ENCODE results near the gene APEH. TPM values are rescaled to one million over a fixed set of nuclear protein-coding genes. Genes with fewer than 3 reads are reported as not detected.

The APEH gene
- total and polyA plus RNA-seq, 4 donors: 65.1 to 94.1 (median 87.5) TPM

DNA sequence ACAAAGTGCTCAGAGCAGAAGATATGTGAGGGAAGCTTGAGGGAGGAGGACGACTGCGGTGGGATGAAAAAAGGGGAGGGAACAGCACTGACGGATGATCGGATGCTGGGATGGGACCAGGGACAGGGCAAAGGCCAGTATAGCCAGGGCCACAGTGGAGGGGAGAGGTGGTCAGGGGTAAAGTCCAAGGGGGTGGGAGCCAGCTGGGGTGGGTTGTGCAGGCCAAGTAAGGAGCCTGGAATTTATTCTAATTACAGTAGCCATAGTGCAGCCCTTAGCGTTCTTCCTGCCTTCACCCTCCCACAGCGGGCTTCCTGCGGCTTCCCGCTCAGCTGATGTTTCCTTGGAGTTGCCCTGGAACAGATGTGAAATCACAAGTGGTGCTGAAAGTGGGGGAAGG is 7.6 kb upstream of the APEH start:
- no peak overlapping the region for H3K9ac ChIP-seq (ENCODE audit: low read depth in 1 of 2, low read length in 2 of 2)

More for the DNA sequence above, 7.6 kb upstream of the APEH start:
- Histone ChIP-seq H3K9me3 (ENCODE audit: control insufficient read depth in 4 of 4, low read length in 3 of 4) (no peaks in the 10 kb centered on the region), H3K27ac (ENCODE audit: low read depth in 1 of 2, low read length in 2 of 2) (peak overlapping the region; percentile 37 to 89), H3K4me3 (ENCODE audit: low read depth in 1 of 3, low read length in 3 of 3) (no peak overlapping the region), H3K4me1 (ENCODE audit: control insufficient read depth in 4 of 4, insufficient read depth in 4 of 4, low read length in 3 of 4) (peaks cover 46 to 69% (median 64%) of the 10 kb centered on the region in 4 donors), H3K27me3 (ENCODE audit: control insufficient read depth in 4 of 4, insufficient read depth in 4 of 4, low read length in 3 of 4) (no peaks in the 10 kb centered on the region), H3K36me3 (ENCODE audit: control insufficient read depth in 4 of 4, insufficient read depth in 3 of 4, low read depth in 1 of 4, low read length in 3 of 4) (no peaks in the 10 kb centered on the region)
- peak; percentile 57 for DNase-seq (ENCODE audit: low spot score)
- 18% methylated on average over 8 of the region's 8 CpGs for WGBS
- TF ChIP-seq RXRA (IDR thresholded peaks at IDR 0.05): peak; percentile 87 to 90
- TF ChIP-seq GABPA (IDR thresholded peaks at IDR 0.05 in 1 of 2, conservative IDR thresholded peaks at IDR 0.05 in 1 of 2): no peak
- TF ChIP-seq HNF4A (conservative IDR thresholded peaks at IDR 0.05): peak; percentile 98
- TF ChIP-seq, protein P1, sequence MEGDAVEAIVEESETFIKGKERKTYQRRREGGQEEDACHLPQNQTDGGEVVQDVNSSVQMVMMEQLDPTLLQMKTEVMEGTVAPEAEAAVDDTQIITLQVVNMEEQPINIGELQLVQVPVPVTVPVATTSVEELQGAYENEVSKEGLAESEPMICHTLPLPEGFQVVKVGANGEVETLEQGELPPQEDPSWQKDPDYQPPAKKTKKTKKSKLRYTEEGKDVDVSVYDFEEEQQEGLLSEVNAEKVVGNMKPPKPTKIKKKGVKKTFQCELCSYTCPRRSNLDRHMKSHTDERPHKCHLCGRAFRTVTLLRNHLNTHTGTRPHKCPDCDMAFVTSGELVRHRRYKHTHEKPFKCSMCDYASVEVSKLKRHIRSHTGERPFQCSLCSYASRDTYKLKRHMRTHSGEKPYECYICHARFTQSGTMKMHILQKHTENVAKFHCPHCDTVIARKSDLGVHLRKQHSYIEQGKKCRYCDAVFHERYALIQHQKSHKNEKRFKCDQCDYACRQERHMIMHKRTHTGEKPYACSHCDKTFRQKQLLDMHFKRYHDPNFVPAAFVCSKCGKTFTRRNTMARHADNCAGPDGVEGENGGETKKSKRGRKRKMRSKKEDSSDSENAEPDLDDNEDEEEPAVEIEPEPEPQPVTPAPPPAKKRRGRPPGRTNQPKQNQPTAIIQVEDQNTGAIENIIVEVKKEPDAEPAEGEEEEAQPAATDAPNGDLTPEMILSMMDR (IDR thresholded peaks at IDR 0.05; ENCODE audit: low read depth, low read length, missing input control): no peak
- TF ChIP-seq, protein P2, sequence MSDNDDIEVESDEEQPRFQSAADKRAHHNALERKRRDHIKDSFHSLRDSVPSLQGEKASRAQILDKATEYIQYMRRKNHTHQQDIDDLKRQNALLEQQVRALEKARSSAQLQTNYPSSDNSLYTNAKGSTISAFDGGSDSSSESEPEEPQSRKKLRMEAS (IDR thresholded peaks at IDR 0.05): no peak
- TF ChIP-seq HNF4G (IDR thresholded peaks at IDR 0.05): peak; percentile 95
- TF ChIP-seq EGR1 (IDR thresholded peaks at IDR 0.05; ENCODE audit: low read depth in 2 of 2): no peak
- peak; percentile 96 for TF ChIP-seq SP1 (IDR thresholded peaks at IDR 0.05)
- peak; percentile 70 for TF ChIP-seq NR2F2 (IDR thresholded peaks at IDR 0.05)
- no peak for TF ChIP-seq FOXA2 (IDR thresholded peaks at IDR 0.05)
- no peak for TF ChIP-seq TAF1 (conservative IDR thresholded peaks at IDR 0.05)
- TF ChIP-seq YY1 (IDR thresholded peaks at IDR 0.05): no peak
- TF ChIP-seq, protein P3, sequence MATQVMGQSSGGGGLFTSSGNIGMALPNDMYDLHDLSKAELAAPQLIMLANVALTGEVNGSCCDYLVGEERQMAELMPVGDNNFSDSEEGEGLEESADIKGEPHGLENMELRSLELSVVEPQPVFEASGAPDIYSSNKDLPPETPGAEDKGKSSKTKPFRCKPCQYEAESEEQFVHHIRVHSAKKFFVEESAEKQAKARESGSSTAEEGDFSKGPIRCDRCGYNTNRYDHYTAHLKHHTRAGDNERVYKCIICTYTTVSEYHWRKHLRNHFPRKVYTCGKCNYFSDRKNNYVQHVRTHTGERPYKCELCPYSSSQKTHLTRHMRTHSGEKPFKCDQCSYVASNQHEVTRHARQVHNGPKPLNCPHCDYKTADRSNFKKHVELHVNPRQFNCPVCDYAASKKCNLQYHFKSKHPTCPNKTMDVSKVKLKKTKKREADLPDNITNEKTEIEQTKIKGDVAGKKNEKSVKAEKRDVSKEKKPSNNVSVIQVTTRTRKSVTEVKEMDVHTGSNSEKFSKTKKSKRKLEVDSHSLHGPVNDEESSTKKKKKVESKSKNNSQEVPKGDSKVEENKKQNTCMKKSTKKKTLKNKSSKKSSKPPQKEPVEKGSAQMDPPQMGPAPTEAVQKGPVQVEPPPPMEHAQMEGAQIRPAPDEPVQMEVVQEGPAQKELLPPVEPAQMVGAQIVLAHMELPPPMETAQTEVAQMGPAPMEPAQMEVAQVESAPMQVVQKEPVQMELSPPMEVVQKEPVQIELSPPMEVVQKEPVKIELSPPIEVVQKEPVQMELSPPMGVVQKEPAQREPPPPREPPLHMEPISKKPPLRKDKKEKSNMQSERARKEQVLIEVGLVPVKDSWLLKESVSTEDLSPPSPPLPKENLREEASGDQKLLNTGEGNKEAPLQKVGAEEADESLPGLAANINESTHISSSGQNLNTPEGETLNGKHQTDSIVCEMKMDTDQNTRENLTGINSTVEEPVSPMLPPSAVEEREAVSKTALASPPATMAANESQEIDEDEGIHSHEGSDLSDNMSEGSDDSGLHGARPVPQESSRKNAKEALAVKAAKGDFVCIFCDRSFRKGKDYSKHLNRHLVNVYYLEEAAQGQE (IDR thresholded peaks at IDR 0.05): no peak
- TF ChIP-seq, protein P4, sequence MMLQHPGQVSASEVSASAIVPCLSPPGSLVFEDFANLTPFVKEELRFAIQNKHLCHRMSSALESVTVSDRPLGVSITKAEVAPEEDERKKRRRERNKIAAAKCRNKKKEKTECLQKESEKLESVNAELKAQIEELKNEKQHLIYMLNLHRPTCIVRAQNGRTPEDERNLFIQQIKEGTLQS (IDR thresholded peaks at IDR 0.05): no peak
- TF ChIP-seq, protein P5, sequence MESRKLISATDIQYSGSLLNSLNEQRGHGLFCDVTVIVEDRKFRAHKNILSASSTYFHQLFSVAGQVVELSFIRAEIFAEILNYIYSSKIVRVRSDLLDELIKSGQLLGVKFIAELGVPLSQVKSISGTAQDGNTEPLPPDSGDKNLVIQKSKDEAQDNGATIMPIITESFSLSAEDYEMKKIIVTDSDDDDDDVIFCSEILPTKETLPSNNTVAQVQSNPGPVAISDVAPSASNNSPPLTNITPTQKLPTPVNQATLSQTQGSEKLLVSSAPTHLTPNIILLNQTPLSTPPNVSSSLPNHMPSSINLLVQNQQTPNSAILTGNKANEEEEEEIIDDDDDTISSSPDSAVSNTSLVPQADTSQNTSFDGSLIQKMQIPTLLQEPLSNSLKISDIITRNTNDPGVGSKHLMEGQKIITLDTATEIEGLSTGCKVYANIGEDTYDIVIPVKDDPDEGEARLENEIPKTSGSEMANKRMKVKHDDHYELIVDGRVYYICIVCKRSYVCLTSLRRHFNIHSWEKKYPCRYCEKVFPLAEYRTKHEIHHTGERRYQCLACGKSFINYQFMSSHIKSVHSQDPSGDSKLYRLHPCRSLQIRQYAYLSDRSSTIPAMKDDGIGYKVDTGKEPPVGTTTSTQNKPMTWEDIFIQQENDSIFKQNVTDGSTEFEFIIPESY (IDR thresholded peaks at IDR 0.05): no peak
- TF ChIP-seq JUND (IDR thresholded peaks at IDR 0.05): peak in 1 of 2 donors; percentile 38
- TF ChIP-seq FOXA1 (IDR thresholded peaks at IDR 0.05): peak; percentile 28
- TF ChIP-seq RAD21 (IDR thresholded peaks at IDR 0.05): peak in 1 of 2 donors; percentile 25

Data from liver (tissue), 9 donors.